ENCODE results near the gene CAPN5.

Gene CAPN5

GRCh38 chr11:77102246-77103210 lies 35.8 kb downstream of the CAPN5 start, which contains the start of gene OMP:
TSS of gene OMP (plus strand) at chr11:77102840. CDS start at chr11:77102840, 0 bp downstream.
- no peak for DNase-seq

- DNase-seq, result no peak
These were observed 36.5 kb downstream of the CAPN5 start for GRCh38 chr11:77103319-77103718.

GRCh38 chr11:77104727-77105126 lies 38.0 kb downstream of the CAPN5 start:
- DNase-seq, result no peak

- DNase-seq, result peak; percentile 60
These were observed 39.5 kb downstream of the CAPN5 start for GRCh38 chr11:77106321-77106720.

GRCh38 chr11:77106759-77107158 lies 40.0 kb downstream of the CAPN5 start:
- DNase-seq, result no peak

GRCh38 chr11:77107950-77108349 lies 41.2 kb downstream of the CAPN5 start:
- DNase-seq, result no peak

GRCh38 chr11:77108436-77108835 lies 41.7 kb downstream of the CAPN5 start:
- no peak for DNase-seq

- no peak for DNase-seq
These were observed 42.7 kb downstream of the CAPN5 start for GRCh38 chr11:77109236-77110019.

GRCh38 chr11:77110836-77111235 lies 44.1 kb downstream of the CAPN5 start:
- DNase-seq, result no peak

GRCh38 chr11:77111277-77111676 lies 44.5 kb downstream of the CAPN5 start:
- DNase-seq, result no peak

- no peak for DNase-seq
These were observed 45.2 kb downstream of the CAPN5 start for GRCh38 chr11:77111946-77112345.

- DNase-seq, result no peak
These were observed 46.0 kb downstream of the CAPN5 start for GRCh38 chr11:77112641-77113381.

GRCh38 chr11:77113382-77114088 lies 46.8 kb downstream of the CAPN5 start:
- DNase-seq, result no peak

- no peak for DNase-seq
These were observed 47.3 kb downstream of the CAPN5 start for GRCh38 chr11:77114089-77114463.

GRCh38 chr11:77115181-77115611 lies 48.4 kb downstream of the CAPN5 start:
- no peak for DNase-seq

GRCh38 chr11:77115956-77116355 lies 49.2 kb downstream of the CAPN5 start:
- no peak for DNase-seq

- DNase-seq, result no peak
These were observed 50.7 kb downstream of the CAPN5 start for GRCh38 chr11:77117492-77117891.

GRCh38 chr11:77118086-77118485 lies 51.3 kb downstream of the CAPN5 start:
- DNase-seq, result no peak

GRCh38 chr11:77118971-77119370 lies 52.2 kb downstream of the CAPN5 start:
- DNase-seq, result no peak

GRCh38 chr11:77119531-77119936 lies 52.8 kb downstream of the CAPN5 start:
- no peak for DNase-seq

GRCh38 chr11:77120571-77120970 lies 53.8 kb downstream of the CAPN5 start:
- DNase-seq, result no peak

GRCh38 chr11:77121096-77121640 lies 54.4 kb downstream of the CAPN5 start:
- no peak for DNase-seq
